Measurements from ENCODE around the gene DKK1. TPM values are rescaled to one million over a fixed set of nuclear protein-coding genes. Genes with fewer than 3 reads are reported as not detected.
A peak's percentile ranks its signal among the peaks of the same experiment; 100 is the strongest.

DKK1 gene
- total and polyA plus RNA-seq, 2 of the 13 experiments (the other 11 are each of a cell fraction or from before 2014, with no cell fraction given) = 123 to 262 TPM

DNA sequence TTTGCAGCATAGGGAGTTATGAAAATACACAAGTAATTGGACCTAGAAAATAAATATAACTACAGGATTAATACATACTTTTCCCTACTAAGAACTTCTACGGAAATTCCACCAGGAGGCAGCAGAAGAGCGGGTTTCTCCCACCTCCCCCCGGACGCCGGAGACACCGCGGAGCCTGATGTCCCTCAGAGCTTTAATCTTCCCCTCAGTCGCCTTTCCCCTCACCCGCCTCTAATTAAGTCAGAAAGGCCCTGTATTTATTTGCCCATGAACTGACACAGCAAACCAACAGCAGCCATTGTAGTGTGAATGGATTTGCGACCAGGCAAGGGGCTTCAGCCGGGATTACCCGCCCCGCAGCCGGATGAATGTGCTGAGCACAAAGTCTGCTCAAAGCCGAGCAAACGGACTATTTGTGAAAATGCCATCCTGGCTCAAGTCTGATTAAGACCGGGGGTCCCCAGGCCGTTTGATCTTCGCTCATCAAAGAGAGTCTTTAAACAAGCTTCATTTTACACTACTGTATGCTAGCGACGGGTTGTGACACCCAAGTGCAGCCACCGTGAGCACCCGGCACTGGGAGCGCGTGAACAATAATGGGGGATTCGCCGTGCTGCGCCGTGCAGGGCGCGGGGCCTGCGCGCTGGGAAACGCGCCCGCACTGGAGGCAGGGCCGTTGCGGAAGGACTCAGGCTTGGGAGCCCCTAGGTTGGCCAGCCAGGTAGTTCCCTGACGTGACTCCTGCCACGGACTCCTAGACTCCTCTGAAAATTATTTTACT is 5.6 kb upstream of the DKK1 start (continued):
- TF ChIP-seq NCOA5 (CRISPR knock-in tag; IDR thresholded peaks at IDR 0.05) (no peak), SALL2 (CRISPR knock-in tag; IDR thresholded peaks at IDR 0.05) (peak; percentile 70; the same call in 1 of the 2 replicates), YEATS4 (CRISPR knock-in tag; IDR thresholded peaks at IDR 0.05; ENCODE audit: borderline replicate concordance) (peak; percentile 68; the same call in 1 of the 2 replicates), ZC3H13 (CRISPR knock-in tag; IDR thresholded peaks at IDR 0.05) (no peak), ZNF782 (CRISPR knock-in tag; IDR thresholded peaks at IDR 0.05; ENCODE audit: borderline replicate concordance) (no peak), CAMTA2 (CRISPR knock-in tag; IDR thresholded peaks at IDR 0.05; ENCODE audit: borderline replicate concordance) (no peak), RBM39 (IDR thresholded peaks at IDR 0.05; ENCODE audit: low read depth, low read length, poor library complexity, severe bottlenecking) (peak; percentile 69), ELF4 (CRISPR knock-in tag; IDR thresholded peaks at IDR 0.05; ENCODE audit: borderline replicate concordance) (peak; percentile 63; the same call in 1 of the 2 replicates), GATAD1 (CRISPR knock-in tag; IDR thresholded peaks at IDR 0.05) (no peak), HOXA3 (CRISPR knock-in tag; IDR thresholded peaks at IDR 0.05) (peak; percentile 76), ERF (CRISPR knock-in tag; IDR thresholded peaks at IDR 0.05) (peak; percentile 56; the same call in 1 of the 2 replicates), GPN1 (CRISPR knock-in tag; IDR thresholded peaks at IDR 0.05; ENCODE audit: borderline replicate concordance) (no peak), ZNF678 (CRISPR knock-in tag; IDR thresholded peaks at IDR 0.05) (no peak), HES4 (CRISPR knock-in tag; IDR thresholded peaks at IDR 0.05; ENCODE audit: borderline replicate concordance) (0 out of 2 replicates have a peak, but pooled peaks have one; percentile 21), MYNN (CRISPR knock-in tag; IDR thresholded peaks at IDR 0.05; ENCODE audit: low read depth) (no peak), BRCA1 (CRISPR knock-in tag; IDR thresholded peaks at IDR 0.05) (0 out of 2 replicates have a peak, but pooled peaks have one; percentile 31), ZFAT (CRISPR knock-in tag; conservative IDR thresholded peaks at IDR 0.05) (peak; percentile 78; the same call in 1 of the 2 replicates), ZNF337 (CRISPR knock-in tag; IDR thresholded peaks at IDR 0.05; ENCODE audit: borderline replicate concordance, low read depth) (no peak), SNAI1 (CRISPR knock-in tag; IDR thresholded peaks at IDR 0.05; ENCODE audit: borderline replicate concordance) (no peak), ZNF30 (CRISPR knock-in tag; IDR thresholded peaks at IDR 0.05) (0 out of 2 replicates have a peak, but pooled peaks have one; percentile 20), ZNF629 (CRISPR knock-in tag; conservative IDR thresholded peaks at IDR 0.05) (no peak), PLRG1 (conservative IDR thresholded peaks at IDR 0.05) (no peak), ONECUT2 (CRISPR knock-in tag; IDR thresholded peaks at IDR 0.05) (no peak), JDP2 (CRISPR knock-in tag; IDR thresholded peaks at IDR 0.05; ENCODE audit: borderline replicate concordance) (no peak), ZNF530 (CRISPR knock-in tag; IDR thresholded peaks at IDR 0.05; ENCODE audit: low read depth) (no peak), POLR2G (IDR thresholded peaks at IDR 0.05; ENCODE audit: low read depth, low read length) (0 out of 2 replicates have a peak, but pooled peaks have one; percentile 40), ZFY (CRISPR knock-in tag; IDR thresholded peaks at IDR 0.05) (peak; percentile 73), ZFP36 (IDR thresholded peaks at IDR 0.05; ENCODE audit: borderline replicate concordance, low read depth, low read length, partially characterized antibody) (no peak), ARNTL (CRISPR knock-in tag; IDR thresholded peaks at IDR 0.05) (no peak; the same call in 1 of the 2 replicates)
- TF ChIP-seq, protein P1, sequence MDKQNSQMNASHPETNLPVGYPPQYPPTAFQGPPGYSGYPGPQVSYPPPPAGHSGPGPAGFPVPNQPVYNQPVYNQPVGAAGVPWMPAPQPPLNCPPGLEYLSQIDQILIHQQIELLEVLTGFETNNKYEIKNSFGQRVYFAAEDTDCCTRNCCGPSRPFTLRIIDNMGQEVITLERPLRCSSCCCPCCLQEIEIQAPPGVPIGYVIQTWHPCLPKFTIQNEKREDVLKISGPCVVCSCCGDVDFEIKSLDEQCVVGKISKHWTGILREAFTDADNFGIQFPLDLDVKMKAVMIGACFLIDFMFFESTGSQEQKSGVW (CRISPR knock-in tag; IDR thresholded peaks at IDR 0.05; ENCODE audit: borderline replicate concordance) = no peak

All from HepG2 (cell line).